Thoracic aorta endothelial cell (primary cell): Measurements from ENCODE around the gene PGBD1. TPM values are rescaled to one million over a fixed set of nuclear protein-coding genes. Genes with fewer than 3 reads are reported as not detected.

Source experiments
- small RNA-seq: library from RNA; depleted of rRNA; stranded (forward); fragments of <200 nt; gene quantifications from one replicate; pipeline ENCODE3, GENCODE V24; 2012
- total RNA-seq: library from RNA; depleted of rRNA; stranded (reverse); fragments of >200 nt; gene quantifications from 2 replicates; pipeline ENCODE4 v1.2.3, GENCODE V29; 2012

PGBD1 gene, protein sequence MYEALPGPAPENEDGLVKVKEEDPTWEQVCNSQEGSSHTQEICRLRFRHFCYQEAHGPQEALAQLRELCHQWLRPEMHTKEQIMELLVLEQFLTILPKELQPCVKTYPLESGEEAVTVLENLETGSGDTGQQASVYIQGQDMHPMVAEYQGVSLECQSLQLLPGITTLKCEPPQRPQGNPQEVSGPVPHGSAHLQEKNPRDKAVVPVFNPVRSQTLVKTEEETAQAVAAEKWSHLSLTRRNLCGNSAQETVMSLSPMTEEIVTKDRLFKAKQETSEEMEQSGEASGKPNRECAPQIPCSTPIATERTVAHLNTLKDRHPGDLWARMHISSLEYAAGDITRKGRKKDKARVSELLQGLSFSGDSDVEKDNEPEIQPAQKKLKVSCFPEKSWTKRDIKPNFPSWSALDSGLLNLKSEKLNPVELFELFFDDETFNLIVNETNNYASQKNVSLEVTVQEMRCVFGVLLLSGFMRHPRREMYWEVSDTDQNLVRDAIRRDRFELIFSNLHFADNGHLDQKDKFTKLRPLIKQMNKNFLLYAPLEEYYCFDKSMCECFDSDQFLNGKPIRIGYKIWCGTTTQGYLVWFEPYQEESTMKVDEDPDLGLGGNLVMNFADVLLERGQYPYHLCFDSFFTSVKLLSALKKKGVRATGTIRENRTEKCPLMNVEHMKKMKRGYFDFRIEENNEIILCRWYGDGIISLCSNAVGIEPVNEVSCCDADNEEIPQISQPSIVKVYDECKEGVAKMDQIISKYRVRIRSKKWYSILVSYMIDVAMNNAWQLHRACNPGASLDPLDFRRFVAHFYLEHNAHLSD
- 9.1 and 9.7 TPM in 2 replicates for total RNA-seq

DNA sequence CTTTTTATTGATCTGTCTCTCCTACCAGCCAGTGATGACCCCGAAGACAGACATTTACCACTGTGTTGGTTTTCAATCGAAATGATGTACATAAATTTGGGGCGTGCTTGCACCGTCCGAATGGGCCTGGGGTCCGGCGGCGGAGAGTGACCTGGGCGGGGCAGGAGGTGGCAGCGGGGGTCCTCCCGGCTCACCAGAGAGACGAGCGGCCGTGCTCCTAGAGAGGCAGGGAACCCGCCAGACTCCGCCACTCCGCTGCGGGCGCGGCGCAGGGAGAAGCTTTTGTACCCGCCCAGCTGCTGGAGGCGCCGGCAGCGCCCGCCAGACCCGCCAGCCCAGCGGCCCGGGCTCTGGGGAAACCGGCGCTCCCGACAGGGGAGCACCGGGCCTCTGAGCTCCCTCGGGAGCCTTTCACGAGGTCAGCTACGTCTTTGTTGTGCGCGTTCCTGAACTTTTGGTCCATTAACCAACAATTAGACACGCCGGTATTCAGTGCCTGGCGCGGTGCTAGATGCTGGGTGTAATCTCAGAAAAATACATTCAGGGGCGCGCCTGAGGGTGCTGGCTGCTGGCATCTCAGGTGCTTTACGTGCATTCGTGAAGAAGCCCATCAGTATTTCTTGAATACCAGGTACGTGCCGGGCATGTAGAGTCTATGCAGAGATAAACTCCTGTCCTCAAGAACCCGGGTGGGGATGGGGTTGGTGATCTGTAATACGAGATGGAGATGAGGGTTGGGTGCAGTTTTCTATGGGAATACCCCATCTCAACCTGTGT lies at the start of gene PGBD1:
Gene PGBD1, plus strand, starts transcription at position 285 of the 777 bp plus-strand sequence. CDS start 2,242 bp downstream, outside the sequence.

DNA sequence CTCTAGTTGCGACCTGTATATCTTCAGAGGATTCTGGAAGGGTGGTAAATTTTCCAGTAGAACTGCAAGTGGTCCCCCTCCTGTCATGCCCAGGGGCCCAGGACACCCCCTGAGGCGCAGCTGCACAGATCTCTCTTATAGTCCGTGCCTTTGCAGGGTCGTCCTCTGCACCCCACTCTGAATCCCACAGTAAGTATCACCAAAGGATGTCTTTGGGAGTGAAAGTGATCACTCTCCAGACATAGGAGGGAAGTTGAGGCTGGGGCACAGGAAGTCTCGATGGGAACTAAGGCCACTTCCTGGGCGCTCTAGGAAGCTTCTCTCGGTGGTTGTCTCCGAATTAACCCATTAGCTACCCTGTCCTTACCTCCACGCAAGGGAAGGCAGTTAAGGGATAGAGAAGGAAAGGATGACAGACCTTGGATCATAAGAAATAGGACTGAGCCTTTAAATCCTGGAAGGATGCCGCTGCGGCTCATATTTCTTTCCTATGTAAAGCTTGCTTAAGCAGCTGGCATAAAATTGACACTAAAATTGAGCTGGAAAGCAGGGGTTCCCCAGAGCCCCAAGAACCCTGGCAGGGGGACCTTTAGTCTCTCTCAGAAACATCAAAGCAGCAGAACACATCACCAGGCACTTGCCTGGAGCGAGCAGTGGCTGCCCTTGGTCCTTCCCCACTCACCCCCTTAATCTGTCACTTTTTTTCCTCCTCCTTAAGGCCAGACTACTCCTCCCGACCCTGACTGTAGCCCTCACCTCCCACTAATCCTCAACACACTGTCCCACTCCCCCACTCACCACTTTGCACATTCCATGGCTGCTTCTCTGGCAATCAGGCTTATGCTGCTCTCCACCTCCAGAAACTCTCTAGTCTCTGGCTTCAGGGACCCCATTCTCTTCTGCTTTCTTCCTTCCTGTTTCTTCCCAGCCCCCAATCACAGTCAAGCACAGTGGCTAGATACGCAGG lies 29.1 kb upstream of the PGBD1 start, which contains the start of gene ZKSCAN4:
Gene ZKSCAN4, minus strand, starts transcription at position 261 of the 967 bp plus-strand sequence. CDS start 289 bp downstream, outside the sequence.

DNA sequence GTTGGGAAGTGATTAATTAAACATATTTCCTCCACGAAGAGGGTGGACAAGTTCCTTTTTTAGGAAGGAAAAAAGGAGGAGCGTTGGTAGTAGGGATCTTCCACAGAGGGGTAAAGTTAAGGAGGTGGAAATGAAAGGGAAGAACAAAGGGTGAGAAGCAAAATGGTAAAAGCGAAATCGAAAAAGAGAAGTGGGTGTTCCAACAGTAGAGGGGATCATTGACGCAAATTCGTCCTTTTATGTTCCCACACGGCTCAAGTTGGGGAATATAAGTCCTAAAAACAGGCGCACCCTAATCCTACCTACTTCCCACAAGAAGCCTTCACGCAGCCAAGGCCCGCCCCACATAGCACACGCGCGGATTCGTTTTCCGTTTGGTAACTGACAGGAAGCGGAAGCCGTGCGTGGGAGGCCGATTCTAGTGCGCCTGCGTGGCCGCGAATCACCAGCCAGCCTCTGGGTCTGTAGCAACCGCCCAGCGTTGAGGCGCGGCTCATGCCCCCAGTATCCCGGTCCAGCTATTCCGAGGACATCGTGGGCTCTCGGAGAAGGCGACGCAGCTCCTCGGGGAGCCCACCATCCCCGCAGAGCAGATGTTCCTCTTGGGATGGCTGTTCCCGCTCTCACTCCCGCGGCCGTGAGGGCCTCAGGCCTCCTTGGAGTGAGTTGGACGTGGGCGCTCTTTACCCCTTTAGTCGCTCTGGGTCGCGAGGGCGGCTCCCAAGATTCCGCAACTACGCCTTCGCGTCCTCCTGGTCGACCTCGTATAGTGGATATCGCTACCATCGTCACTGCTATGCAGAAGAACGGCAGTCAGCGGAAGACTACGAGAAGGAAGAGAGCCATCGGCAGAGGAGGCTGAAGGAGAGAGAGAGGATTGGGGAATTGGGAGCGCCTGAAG lies 22.2 kb upstream of the PGBD1 start, which contains the start of gene NKAPL:
Gene NKAPL, plus strand, starts transcription at position 421 of the 901 bp plus-strand sequence. Its CDS starts 75 bp downstream, at position 496.

DNA sequence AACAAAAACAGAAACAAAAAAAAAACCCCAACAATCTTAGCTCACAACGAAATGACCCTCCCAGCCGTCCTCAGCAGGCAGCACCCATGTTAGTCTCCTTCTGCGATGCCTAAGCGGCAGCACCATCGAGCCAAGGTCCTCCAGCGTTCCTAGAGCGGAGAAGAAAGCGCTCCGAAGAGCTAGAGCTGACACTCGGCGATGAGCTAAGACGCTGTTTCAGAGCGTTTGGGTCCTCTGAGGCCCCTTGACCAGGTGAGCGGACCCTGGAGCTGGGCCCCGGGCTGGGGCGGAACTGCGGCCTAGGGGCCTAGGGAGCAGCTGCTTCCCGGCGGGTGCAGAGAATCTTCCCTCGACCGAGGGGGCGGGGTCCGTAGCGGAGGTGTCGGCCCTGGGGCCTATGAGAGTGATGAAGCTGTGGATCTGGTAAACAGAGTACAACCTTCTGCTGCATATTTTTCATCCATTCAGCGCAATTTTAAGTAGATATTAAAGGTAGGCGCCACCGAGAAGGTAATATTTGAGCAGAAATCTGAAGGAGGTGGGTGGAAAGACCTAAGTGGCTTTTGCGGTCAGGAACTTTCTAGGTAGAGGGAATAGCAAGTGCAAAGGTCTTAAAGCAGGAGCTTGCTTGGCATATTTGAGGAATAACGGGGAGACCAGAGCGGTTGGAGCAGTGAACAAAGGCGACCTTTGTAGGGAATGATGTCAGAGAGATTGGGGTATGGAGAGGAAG lies 14.2 kb upstream of the PGBD1 start, which contains the start of gene ZSCAN26:
Gene ZSCAN26, plus strand, starts transcription at position 182 of the 733 bp plus-strand sequence. CDS start 4,777 bp downstream, outside the sequence.

DNA sequence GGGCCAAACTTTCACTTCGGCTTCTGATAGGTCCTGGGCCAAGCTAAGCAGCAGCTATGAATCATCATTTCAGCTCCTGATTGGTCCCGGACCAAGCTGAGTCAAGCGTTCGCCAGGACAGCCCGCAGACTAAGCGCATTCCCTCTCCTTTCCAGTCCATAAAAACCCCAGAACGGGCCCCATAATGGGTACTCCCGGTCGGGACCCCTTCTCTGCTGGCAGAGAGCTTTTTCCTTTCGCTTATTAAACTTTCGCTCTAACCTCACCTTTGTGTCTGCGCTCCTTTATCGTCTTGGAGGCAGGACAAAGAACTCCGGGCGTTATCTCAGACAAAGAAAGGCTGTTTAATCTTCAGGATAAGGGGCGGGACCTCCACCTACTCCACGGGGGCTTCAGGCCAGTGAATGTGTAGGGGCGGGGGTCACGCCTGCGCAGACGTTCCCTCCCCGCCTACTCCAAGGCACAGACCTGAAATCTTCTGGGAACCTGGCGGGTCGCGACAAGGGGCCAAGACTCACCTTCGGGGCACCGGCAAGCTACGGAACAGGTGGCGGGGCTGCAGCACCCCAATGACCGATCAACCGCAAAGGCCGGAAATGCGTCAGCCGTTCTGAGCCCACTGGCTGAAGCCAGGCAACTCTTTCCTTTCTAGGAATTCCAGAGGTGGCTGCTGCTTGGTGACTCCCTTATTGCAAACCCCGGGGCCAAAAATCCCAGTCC lies 54.4 kb downstream of the PGBD1 start, which contains the start of gene ZSCAN31:
Gene ZSCAN31, minus strand, starts transcription at position 585 of the 720 bp plus-strand sequence. CDS start 6,465 bp downstream, outside the sequence.

DNA sequence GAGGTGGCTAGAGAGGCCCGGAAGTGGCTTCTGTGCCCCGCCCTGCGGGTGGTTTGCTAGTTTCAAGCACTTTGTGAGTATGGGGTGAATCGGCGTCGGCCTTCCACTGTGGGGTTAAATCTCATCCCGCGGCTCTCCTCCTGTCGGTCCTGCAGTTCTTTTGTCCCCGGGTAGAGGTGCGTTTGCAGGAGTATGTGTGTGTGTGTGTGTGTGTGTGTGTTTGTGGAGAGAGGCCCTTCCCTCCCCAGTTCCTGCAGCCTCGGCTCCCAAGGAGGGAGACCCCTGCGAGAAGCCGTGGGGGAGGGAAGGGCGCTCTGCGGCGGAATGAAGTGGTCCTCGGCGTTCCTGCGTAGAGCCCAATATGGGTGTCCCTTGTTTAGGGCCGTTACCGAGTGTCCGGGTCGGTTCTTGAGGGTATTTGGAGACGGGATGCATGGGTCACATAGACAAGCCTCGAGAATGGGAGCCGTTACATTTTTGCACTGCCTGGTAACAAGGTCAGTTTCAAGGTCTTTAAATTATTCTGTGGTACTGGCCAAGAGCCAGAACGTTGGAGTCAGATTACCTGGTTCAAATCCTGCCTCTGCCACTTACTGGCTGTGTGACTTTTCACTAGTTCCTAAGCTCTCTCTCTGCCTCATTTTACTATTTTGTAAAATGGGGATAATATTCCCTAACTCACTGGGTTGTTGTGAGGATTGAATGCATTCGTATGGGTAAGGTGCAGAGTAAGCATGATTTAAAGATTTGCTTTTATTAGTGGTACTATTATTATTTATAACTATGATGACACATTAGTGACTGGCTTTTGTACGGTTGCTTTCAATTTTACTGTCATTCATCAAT lies 68.7 kb downstream of the PGBD1 start, which contains the start of gene ZKSCAN3:
Gene ZKSCAN3, plus strand, starts transcription at position 56 of the 846 bp plus-strand sequence. CDS start 9,640 bp downstream, outside the sequence.

Small RNAs within 50 kb of the gene (small RNA-seq; reads per million reads assigned to genes)
- gene AL021997.1 = not detected
- gene AL021997.2 = not detected

Other genes starting within 250 kb of the PGBD1 start
- 0.27 and 0.29 TPM in 2 replicates for gene ZNF165, start 201.0 kb upstream of the PGBD1 start, total RNA-seq
- 7.1 and 8.4 TPM in 2 replicates for gene ZSCAN16, start 157.0 kb upstream of the PGBD1 start, total RNA-seq
- gene ZKSCAN8, start 139.7 kb upstream of the PGBD1 start, total RNA-seq = 22.6 and 23.9 TPM in 2 replicates
- 16.7 and 17.3 TPM in 2 replicates for gene ZSCAN9, start 56.3 kb upstream of the PGBD1 start, total RNA-seq
- gene ZKSCAN4, start 29.3 kb upstream of the PGBD1 start, total RNA-seq = 3.2 and 4.8 TPM in 2 replicates
- 0.43 and 0.80 TPM in 2 replicates for gene NKAPL, start 22.3 kb upstream of the PGBD1 start, total RNA-seq
- 15.0 and 15.1 TPM in 2 replicates for gene ZSCAN26, start 14.4 kb upstream of the PGBD1 start, total RNA-seq
- 66.2 and 80.3 TPM in 2 replicates for gene ZSCAN31, start 54.6 kb downstream of the PGBD1 start, total RNA-seq
- 3.1 and 3.4 TPM in 2 replicates for gene ZKSCAN3, start 68.4 kb downstream of the PGBD1 start, total RNA-seq
- 4.9 and 5.7 TPM in 2 replicates for gene ZSCAN12, start 118.2 kb downstream of the PGBD1 start, total RNA-seq
- 0.65 and 1.5 TPM in 2 replicates for gene ZSCAN23, start 161.9 kb downstream of the PGBD1 start, total RNA-seq
- gene GPX6, start 234.2 kb downstream of the PGBD1 start, total RNA-seq = not detected in 2 replicates
- gene GPX5, start 244.3 kb downstream of the PGBD1 start, total RNA-seq = not detected in 2 replicates